Lung (tissue), 12 donors: ENCODE results near the gene NOVA2. TPM values are rescaled to one million over a fixed set of nuclear protein-coding genes. Genes with fewer than 3 reads are reported as not detected.
"Not testable (repeated sequence)": the region's sequence is repeated elsewhere in the genome, so short reads cannot be mapped to it uniquely, and the experiment has no call there.

Experiments used
- ATAC-seq: fragments of 200-7000 bp; cut with Tn5 transposase; one replicate; pipeline ENCODE4 v1.9.1; 2020; ENCODE audit warnings: moderate number of reproducible peaks; ENCODE audit not compliant: insufficient read depth, low FRiP score
- DNase-seq, 3 donors: peaks; one replicate each; pipeline ENCODE4 v3.0.0-alpha.2; 2013 to 2017
- H3K27ac ChIP-seq, 2 donors: one replicate each; pipeline ENCODE4 v1.5.1; 2013; ENCODE audit warnings: mild to moderate bottlenecking in 2 of 2, moderate library complexity in 2 of 2, control low read depth in 1 of 2, inconsistent platforms in 1 of 2, low read depth in 1 of 2, low read length in 1 of 2
- H3K27me3 ChIP-seq, 3 donors: one replicate each; pipeline ENCODE4 v1.5.1; 2013; ENCODE audit warnings: low read length in 2 of 3; ENCODE audit not compliant: control insufficient read depth in 3 of 3, insufficient read depth in 3 of 3
- H3K36me3 ChIP-seq, 4 donors: one replicate each; pipeline ENCODE4 v1.5.1; 2013; ENCODE audit warnings: low read length in 4 of 4, mild to moderate bottlenecking in 1 of 4, moderate library complexity in 1 of 4; ENCODE audit not compliant: control insufficient read depth in 4 of 4, insufficient read depth in 4 of 4
- H3K4me1 ChIP-seq, 5 donors: one replicate each; pipeline ENCODE4 v1.5.1; 2013; ENCODE audit warnings: low read length in 5 of 5, mild to moderate bottlenecking in 2 of 5, moderate library complexity in 1 of 5; ENCODE audit not compliant: control insufficient read depth in 5 of 5, insufficient read depth in 5 of 5
- H3K4me3 ChIP-seq: one replicate; pipeline ENCODE4 v1.5.1; 2013; ENCODE audit warnings: mild to moderate bottlenecking, control low read depth, moderate library complexity
- H3K9ac ChIP-seq, 2 donors: one replicate each; pipeline ENCODE4 v1.5.1; 2013; ENCODE audit warnings: low read length in 2 of 2, control low read depth in 1 of 2; ENCODE audit not compliant: insufficient read depth in 1 of 2
- H3K9me3 ChIP-seq, 4 donors: one replicate each; pipeline ENCODE4 v1.5.1; 2013; ENCODE audit warnings: low read length in 3 of 4, mild to moderate bottlenecking in 1 of 4, moderate library complexity in 1 of 4; ENCODE audit not compliant: control insufficient read depth in 4 of 4, insufficient read depth in 3 of 4
- WGBS, 2 donors: extraction: QIAGEN DNeasy Blood & Tissue Kit; methylation state at CpG; one replicate each; pipeline ENCODE4 v1.1.7; 2013; 5-methylcytosine and 5-hydroxymethylcytosine counted together
- polyA plus RNA-seq, 2 donors: library from polyadenylated mRNA; stranded (reverse); fragments of 200-250 nt; gene quantifications; one replicate each; pipeline ENCODE4 v1.2.1, GENCODE V29; 2013
- total RNA-seq, 2 donors: library from RNA; depleted of rRNA in 1 of 2; stranded (reverse); fragments of >200 nt in 1 of 2; gene quantifications; one replicate each; pipeline ENCODE4 v1.2.1, GENCODE V29; 2014 to 2021
- TF ChIP-seq, protein P1 (sequence below): IDR thresholded peaks from 2 replicates; pipeline ENCODE4 v1.5.1; 2012; ENCODE audit warnings: mild to moderate bottlenecking; ENCODE audit errors: control extremely low read depth, extremely low read depth
- donor health status: control.
- donor health status: control.
- donor health status: Bipolar disorder and iron deficiency.
- donor health status: healthy.
- donor health status: DM: yes; HTN: yes; CAD: no.

The NOVA2 gene
- total and polyA plus RNA-seq, 4 donors = 2.3 to 11.6 (median 4.8) TPM

GRCh38 chr19:45897261-45897812 lies 76.3 kb downstream of the NOVA2 start:
- DNase-seq (no peak), ATAC-seq (no peak)
- 90 to 91% methylated on average over 8 of the region's 8 CpGs for WGBS, 2 donors
- Histone ChIP-seq H3K36me3 (peaks cover 2 to 16% (median 6%) of the 10 kb centered on the region in 4 donors), H3K27ac (no peak overlapping the region), H3K4me1 (peaks cover 0 to 10% (median 6%) of the 10 kb centered on the region in 5 donors), H3K9me3 (no peaks in the 10 kb centered on the region), H3K4me3 (no peak overlapping the region), H3K27me3 (no peaks in the 10 kb centered on the region), H3K9ac (no peak overlapping the region)
- TF ChIP-seq, protein P1, sequence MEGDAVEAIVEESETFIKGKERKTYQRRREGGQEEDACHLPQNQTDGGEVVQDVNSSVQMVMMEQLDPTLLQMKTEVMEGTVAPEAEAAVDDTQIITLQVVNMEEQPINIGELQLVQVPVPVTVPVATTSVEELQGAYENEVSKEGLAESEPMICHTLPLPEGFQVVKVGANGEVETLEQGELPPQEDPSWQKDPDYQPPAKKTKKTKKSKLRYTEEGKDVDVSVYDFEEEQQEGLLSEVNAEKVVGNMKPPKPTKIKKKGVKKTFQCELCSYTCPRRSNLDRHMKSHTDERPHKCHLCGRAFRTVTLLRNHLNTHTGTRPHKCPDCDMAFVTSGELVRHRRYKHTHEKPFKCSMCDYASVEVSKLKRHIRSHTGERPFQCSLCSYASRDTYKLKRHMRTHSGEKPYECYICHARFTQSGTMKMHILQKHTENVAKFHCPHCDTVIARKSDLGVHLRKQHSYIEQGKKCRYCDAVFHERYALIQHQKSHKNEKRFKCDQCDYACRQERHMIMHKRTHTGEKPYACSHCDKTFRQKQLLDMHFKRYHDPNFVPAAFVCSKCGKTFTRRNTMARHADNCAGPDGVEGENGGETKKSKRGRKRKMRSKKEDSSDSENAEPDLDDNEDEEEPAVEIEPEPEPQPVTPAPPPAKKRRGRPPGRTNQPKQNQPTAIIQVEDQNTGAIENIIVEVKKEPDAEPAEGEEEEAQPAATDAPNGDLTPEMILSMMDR = no peak

DNA sequence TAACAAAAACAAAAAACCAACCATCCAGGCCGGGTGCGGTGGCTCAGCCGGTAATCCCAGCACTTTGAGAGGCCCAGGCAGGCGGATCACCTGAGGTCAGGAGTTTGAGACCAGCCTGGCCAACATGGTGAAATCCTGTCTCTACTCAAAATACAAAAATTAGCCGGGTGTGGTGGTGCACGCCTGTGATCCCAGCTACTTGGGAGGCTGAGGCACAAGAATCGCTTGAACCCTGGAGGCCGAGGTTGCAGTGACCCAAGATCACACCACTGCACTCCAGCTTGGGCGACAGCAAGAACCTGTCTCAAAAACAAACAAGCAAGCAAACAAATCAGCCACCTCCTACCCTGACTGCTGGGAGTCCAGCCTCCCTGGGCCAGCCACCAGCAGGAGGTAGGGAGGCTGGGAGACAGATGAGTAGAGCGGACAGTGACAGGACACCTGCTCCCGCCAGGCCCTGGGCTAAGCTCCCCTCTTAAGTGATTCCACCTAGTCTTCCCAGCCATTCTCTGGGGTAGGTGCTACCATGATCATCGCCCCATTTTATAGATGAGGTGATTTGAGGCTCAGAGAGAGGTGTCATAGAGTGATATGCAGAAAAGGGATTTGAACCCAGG lies 77.6 kb downstream of the NOVA2 start:
- H3K36me3 ChIP-seq = peaks cover 2 to 21% (median 6%) of the 10 kb centered on the region in 4 donors
- H3K9ac ChIP-seq, H3K9me3 ChIP-seq, ATAC-seq, H3K4me1 ChIP-seq, H3K4me3 ChIP-seq, H3K27me3 ChIP-seq, H3K27ac ChIP-seq, DNase-seq: not testable (repeated sequence)
- WGBS, 2 donors = 95 to 98% methylated on average over 12 of the region's 12 CpGs

DNA sequence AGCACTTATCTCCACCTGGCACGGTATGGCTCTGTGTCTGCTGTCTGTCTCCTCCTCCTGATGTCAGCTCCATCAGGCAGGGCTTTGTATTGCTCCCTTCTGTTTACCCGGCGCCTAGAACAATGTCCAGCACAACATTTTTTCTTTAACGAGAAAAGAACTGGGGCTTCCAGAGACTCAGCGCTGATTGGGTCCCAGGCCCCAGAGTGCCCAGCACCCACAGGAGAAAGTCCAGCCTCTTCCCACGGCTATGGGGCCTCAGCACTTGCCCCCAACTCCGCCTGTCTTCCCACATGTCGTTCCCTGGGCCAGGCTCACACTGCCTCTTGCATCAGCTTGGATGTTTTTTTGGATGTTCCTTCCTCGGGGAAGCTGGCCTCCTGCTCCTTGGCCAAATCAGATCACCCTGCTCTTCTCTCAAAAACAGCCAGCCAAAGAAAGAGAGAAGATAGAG lies 78.1 kb downstream of the NOVA2 start:
- ATAC-seq = no peak
- Histone ChIP-seq H3K4me1 (peaks cover 0 to under 1% (median 0%) of the 10 kb centered on the region in 5 donors), H3K27ac (no peak overlapping the region), H3K9ac (no peak overlapping the region), H3K36me3 (peaks cover 2 to 26% (median 6%) of the 10 kb centered on the region in 4 donors), H3K4me3 (no peak overlapping the region), H3K9me3 (no peaks in the 10 kb centered on the region), H3K27me3 (no peaks in the 10 kb centered on the region)
- DNase-seq = no peak
- TF ChIP-seq, protein P1 = no peak
- 86 to 90% methylated on average over 9 of the region's 9 CpGs for WGBS, 2 donors

DNA sequence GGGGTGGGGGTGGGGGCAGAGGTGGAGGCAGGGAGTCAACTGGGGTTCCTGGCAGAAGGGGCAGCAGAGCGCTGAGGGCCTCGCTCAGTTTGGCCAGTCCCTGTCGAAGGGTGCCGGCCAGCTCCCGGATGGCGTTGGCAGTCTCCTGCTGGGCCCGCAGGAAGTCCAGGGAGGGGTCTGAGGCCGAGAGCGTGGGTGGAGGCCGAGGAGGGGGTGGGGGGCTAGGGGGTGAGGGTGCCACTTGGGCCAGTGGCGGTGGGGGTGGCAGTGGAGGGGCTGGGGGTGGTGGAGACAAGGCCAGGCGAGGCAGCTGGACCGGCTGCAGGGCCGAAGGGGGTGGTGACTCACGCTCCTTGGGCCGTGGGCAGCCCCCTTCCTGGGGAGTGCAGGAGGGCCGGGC lies 82.8 kb downstream of the NOVA2 start:
- Histone ChIP-seq H3K4me1 (peaks cover 0 to 5% (median 0%) of the 10 kb centered on the region in 5 donors), H3K9me3 (no peaks in the 10 kb centered on the region), H3K4me3 (no peak overlapping the region), H3K9ac (no peak overlapping the region), H3K27me3 (no peaks in the 10 kb centered on the region), H3K36me3 (peaks cover 0 to 18% (median 0%) of the 10 kb centered on the region in 4 donors), H3K27ac (no peak overlapping the region)
- ATAC-seq (no peak), DNase-seq (no peak)
- TF ChIP-seq, protein P1 = no peak
- 86 to 92% methylated on average over 17 of the region's 17 CpGs for WGBS, 2 donors
